Measurements from ENCODE around the gene FEZF1. TPM values are rescaled to one million over a fixed set of nuclear protein-coding genes. Genes with fewer than 3 reads are reported as not detected.

FEZF1 gene
- total RNA-seq, 2 experiments from 2014 or later = not detected

- H3K4me1 Mint-ChIP-seq = no peaks in the 10 kb centered on the region
- CTCF ChIA-PET = interaction anchor here (1.0 kb wide), 1 partner anchor 32 kb away, joined by 3 read pairs; no protein-coding TSS in a partner anchor
- POLR2A ChIA-PET = no interaction called here
- no peak overlapping the region for H3K27ac Mint-ChIP-seq
- H3K9me3 Mint-ChIP-seq = no peaks in the 10 kb centered on the region
- H3K4me3 Mint-ChIP-seq = no peak overlapping the region
- H3K36me3 Mint-ChIP-seq (ENCODE audit: low read depth) = no peaks in the 10 kb centered on the region
- no peaks in the 10 kb centered on the region for H3K27me3 Mint-ChIP-seq
- no peak for DNase-seq
Observed at GRCh38 chr7:122269241-122269640, 35.3 kb downstream of the FEZF1 start.

DNA sequence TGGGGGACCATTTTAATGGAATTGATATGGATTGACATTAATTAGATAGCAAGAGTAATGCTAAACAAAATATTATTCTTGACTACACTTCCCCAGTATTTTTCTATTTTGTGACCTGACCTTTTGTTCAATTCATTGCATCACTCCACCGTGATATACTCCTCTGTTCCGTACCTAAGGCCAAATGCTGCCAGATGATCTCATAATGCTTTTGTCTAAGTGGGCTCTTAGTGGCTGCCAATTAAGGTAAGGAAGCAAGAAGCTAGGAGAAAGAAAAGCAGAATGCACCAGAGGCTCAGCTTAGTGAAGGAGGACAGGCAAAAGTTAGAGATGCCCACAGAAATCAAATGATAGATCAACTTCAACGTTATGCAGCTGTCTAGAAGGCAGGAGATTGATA is 36.4 kb downstream of the FEZF1 start:
- CTCF ChIA-PET = no interaction called here

GRCh38 chr7:122262246-122262645 is 42.3 kb downstream of the FEZF1 start:
- POLR2A ChIA-PET = no interaction called here
- Mint-ChIP-seq H3K27me3 (no peaks in the 10 kb centered on the region), H3K9me3 (peaks cover 2% of the 10 kb centered on the region), H3K36me3 (ENCODE audit: low read depth) (no peaks in the 10 kb centered on the region), H3K4me3 (no peak overlapping the region), H3K4me1 (no peaks in the 10 kb centered on the region), H3K27ac (no peak overlapping the region)
- CTCF ChIA-PET = no interaction called here
- no peak for DNase-seq

More for the DNA sequence above, 36.4 kb downstream of the FEZF1 start:
- POLR2A ChIA-PET = no interaction called here
- no peaks in the 10 kb centered on the region for H3K4me1 Mint-ChIP-seq
- no peak for DNase-seq
- no peaks in the 10 kb centered on the region for H3K27me3 Mint-ChIP-seq
- no peaks in the 10 kb centered on the region for H3K36me3 Mint-ChIP-seq (ENCODE audit: low read depth)
- no peaks in the 10 kb centered on the region for H3K9me3 Mint-ChIP-seq
- H3K27ac Mint-ChIP-seq = no peak overlapping the region
- H3K4me3 Mint-ChIP-seq = no peak overlapping the region

- POLR2A ChIA-PET = no interaction called here
- no peak overlapping the region for H3K4me3 Mint-ChIP-seq
- H3K9me3 Mint-ChIP-seq = peaks cover 2% of the 10 kb centered on the region
- no peaks in the 10 kb centered on the region for H3K36me3 Mint-ChIP-seq (ENCODE audit: low read depth)
- no peaks in the 10 kb centered on the region for H3K27me3 Mint-ChIP-seq
- DNase-seq = no peak
- no peaks in the 10 kb centered on the region for H3K4me1 Mint-ChIP-seq
- CTCF ChIA-PET = no interaction called here
- no peak overlapping the region for H3K27ac Mint-ChIP-seq
Observed at GRCh38 chr7:122261442-122261841, 43.1 kb downstream of the FEZF1 start.

DNA sequence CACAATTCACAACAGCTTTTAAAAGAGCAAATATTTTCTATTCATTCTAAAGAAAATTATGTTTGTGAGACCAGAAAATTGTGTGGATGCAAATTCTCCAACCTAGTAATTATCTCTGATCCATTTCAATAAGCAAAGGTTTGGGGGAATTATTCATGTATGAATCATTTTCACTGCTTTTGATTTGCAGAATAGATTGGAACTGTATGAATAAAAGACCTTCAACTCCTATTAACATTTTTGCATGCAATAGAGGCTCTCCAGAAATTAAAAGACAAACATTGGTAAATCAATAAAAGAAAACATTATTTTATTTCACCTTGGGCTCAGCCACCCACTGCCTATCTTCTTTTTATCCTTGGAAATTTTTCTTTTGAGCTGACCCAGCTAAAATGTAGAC is 43.5 kb downstream of the FEZF1 start:
- Mint-ChIP-seq H3K27ac (no peak overlapping the region), H3K4me3 (no peak overlapping the region), H3K9me3 (peaks cover 2% of the 10 kb centered on the region), H3K27me3 (no peaks in the 10 kb centered on the region), H3K36me3 (ENCODE audit: low read depth) (no peaks in the 10 kb centered on the region), H3K4me1 (no peaks in the 10 kb centered on the region)
- POLR2A ChIA-PET = no interaction called here
- no peak for DNase-seq
- CTCF ChIA-PET = no interaction called here

- no peaks in the 10 kb centered on the region for H3K4me1 Mint-ChIP-seq
- no peaks in the 10 kb centered on the region for H3K27me3 Mint-ChIP-seq
- no peaks in the 10 kb centered on the region for H3K36me3 Mint-ChIP-seq (ENCODE audit: low read depth)
- ChIA-PET CTCF (no interaction called here), POLR2A (no interaction called here)
- DNase-seq = no peak
- no peak overlapping the region for H3K27ac Mint-ChIP-seq
- peaks cover 2% of the 10 kb centered on the region for H3K9me3 Mint-ChIP-seq
- no peak overlapping the region for H3K4me3 Mint-ChIP-seq
Observed at GRCh38 chr7:122260336-122260735, 44.2 kb downstream of the FEZF1 start.

DNA sequence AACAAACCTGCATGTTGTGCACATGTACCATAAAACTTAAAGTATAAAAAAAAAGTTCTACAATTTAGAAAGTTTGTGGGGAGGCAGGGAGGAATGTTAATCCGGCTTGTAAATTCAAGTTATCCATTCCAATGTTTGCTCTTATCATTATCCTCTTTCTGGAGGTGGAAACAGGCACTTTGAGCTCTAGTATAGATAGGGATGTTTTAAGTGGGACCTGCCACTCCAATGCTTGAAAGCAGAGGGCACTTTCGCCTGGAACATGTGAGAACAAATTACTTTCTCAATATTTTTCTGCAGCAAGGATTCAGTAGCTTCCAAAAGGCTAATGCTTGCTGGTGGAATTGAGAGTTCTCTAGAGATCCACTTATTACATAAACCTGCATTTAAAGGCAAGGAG is 45.6 kb downstream of the FEZF1 start:
- Mint-ChIP-seq H3K4me3 (no peak overlapping the region), H3K36me3 (ENCODE audit: low read depth) (no peaks in the 10 kb centered on the region), H3K9me3 (peaks cover 2% of the 10 kb centered on the region), H3K27me3 (no peaks in the 10 kb centered on the region), H3K4me1 (no peaks in the 10 kb centered on the region), H3K27ac (no peak overlapping the region)
- DNase-seq = no peak
- POLR2A ChIA-PET = no interaction called here
- CTCF ChIA-PET = no interaction called here

DNA sequence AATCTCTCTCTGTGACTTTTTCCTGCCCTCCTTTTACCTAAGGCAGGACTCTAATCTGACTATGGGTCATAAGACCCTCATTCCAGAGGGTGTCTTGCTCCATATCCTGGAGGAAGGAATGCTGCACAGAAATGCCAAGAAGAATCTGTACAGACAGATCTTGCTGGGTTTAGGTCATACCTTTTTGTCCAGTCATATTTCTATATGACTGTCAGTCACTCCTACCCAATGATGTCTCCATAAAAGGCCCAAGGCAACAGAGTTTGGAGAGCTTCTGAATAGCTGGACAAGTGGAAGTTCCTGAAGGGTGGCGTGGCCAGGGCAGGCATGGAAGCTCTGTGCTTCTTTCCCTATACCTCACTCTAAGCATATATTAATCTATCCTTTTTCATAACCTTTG is 47.5 kb downstream of the FEZF1 start:
- no peak for DNase-seq
- Mint-ChIP-seq H3K27ac (no peak overlapping the region), H3K27me3 (no peaks in the 10 kb centered on the region), H3K4me1 (no peaks in the 10 kb centered on the region), H3K36me3 (ENCODE audit: low read depth) (no peaks in the 10 kb centered on the region), H3K9me3 (peaks cover 2% of the 10 kb centered on the region), H3K4me3 (no peak overlapping the region)
- CTCF ChIA-PET = no interaction called here
- POLR2A ChIA-PET = no interaction called here

DNA sequence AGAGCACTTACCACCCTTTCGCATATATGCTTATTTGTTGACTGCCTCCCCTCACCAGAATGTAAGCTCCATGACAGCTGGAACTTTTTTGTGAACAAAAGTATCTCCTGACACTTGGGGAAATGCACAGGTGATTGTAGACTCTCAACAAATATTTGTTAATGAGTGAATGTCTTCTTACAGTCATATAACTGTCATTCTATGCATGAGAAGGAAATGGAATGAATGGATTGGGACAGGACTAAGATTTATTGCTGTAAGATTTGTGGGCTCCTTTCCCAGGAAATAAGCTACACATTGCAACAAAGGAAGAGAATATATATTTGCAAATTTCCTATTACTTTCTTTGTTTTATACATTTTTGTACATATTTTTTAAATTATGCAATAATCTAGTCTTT is 48.5 kb downstream of the FEZF1 start:
- Mint-ChIP-seq H3K9me3 (peaks cover 2% of the 10 kb centered on the region), H3K4me3 (no peak overlapping the region), H3K27ac (no peak overlapping the region), H3K4me1 (no peaks in the 10 kb centered on the region), H3K27me3 (no peaks in the 10 kb centered on the region), H3K36me3 (ENCODE audit: low read depth) (no peaks in the 10 kb centered on the region)
- DNase-seq = no peak
- ChIA-PET CTCF (no interaction called here), POLR2A (no interaction called here)

DNA sequence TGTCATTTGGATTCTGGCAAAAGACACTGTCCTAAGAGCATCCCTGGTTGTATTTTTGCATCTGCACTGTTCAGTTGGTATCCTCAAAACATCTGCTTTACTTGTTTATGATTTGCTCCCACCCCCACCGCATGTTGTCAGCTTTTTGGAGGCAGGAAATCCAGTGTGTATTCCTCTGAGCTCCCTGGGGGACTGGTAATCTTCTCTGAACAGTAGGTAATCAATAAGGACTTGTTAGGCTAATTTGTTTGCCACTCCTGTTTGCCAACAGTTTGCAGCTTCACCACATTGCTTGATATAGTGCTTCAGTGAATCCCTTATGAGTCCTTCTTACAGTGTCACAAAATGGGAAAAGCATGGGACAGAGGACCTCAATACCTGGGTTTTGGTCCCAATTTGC is 49.1 kb downstream of the FEZF1 start:
- Mint-ChIP-seq H3K4me3 (no peak overlapping the region), H3K27me3 (no peaks in the 10 kb centered on the region), H3K27ac (no peak overlapping the region), H3K9me3 (peaks cover 2% of the 10 kb centered on the region), H3K36me3 (ENCODE audit: low read depth) (no peaks in the 10 kb centered on the region), H3K4me1 (no peaks in the 10 kb centered on the region)
- POLR2A ChIA-PET = no interaction called here
- DNase-seq = no peak
- CTCF ChIA-PET = no interaction called here

Other genes with a start within 250 kb of the FEZF1 start
- gene AASS, start 160.5 kb downstream of the FEZF1 start, total RNA-seq = under 1 TPM; 0.81 to 0.93 TPM